KOPT-K1 (cell line): ENCODE data around the gene SS18.

Source experiments
- H3K27ac ChIP-seq: fragments of 200-600 bp; sonication (generic); 2 replicates; pipeline ENCODE4 v1.5.1; 2016; ENCODE audit warnings: antibody characterized with exemption, mild to moderate bottlenecking, low read depth, low read length; ENCODE audit not compliant: poor library complexity, severe bottlenecking
- H3K36me3 ChIP-seq: fragments of 200-600 bp; sonication (generic); 2 replicates; pipeline ENCODE4 v1.5.1; 2017; ENCODE audit warnings: antibody characterized with exemption, mild to moderate bottlenecking, low read length, moderate library complexity; ENCODE audit not compliant: insufficient read depth
- H3K9me3 ChIP-seq: fragments of 200-600 bp; sonication (generic); 2 replicates; pipeline ENCODE4 v1.5.1; 2017; ENCODE audit warnings: antibody characterized with exemption, low read length, mild to moderate bottlenecking; ENCODE audit not compliant: insufficient read depth, poor library complexity, severe bottlenecking

Gene SS18

DNA sequence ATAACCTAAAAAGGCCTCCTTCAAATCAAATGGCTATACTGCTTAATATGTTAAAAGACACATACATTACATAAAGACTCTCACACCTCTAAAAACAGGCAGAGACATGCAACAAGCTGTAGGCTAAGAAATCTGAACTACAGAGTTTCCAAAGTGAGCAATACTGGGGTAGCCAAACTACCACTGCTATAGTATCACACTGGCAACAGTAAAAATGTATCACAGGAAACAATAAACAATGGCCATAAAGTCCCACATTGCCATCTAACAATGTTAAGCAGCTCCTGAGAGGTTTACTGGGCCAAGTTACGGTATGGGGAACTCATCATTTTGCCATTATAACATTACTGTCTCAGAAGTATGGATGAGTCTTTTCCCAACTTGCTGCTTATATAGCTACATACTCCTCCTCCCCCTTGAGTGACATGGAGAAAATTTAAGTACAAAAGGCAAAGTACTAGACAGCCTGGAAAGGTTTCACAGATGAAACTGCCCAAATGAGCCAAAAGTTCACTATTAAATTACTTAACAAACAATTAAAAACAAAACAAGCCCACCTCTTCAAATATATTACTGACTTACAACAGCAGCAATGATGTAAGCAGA lies 50.3 kb downstream of the SS18 start:
- Histone ChIP-seq H3K9me3 (peaks cover 1% of the 10 kb centered on the region), H3K27ac (no peak overlapping the region), H3K36me3 (peaks cover 44% of the 10 kb centered on the region)

DNA sequence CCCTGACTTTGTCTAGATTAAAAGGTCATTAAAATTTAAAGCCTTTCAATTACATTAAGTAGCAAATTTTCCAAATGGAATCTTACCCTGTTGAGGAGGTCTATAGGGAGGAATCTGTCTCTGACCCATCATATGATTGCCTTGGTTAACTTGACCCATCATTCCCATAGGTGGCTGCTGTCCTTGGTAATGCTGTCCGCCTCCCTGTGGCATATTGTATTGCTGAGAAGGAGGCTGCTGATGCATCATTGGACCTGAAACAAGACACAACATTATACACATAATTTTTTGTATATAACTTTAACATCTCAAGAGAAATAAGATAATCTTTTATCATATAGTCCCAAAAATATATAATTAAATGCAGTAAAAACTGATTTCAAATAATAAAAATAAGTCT lies 51.2 kb downstream of the SS18 start:
- no peak overlapping the region for H3K27ac ChIP-seq
- no peaks in the 10 kb centered on the region for H3K9me3 ChIP-seq
- peaks cover 48% of the 10 kb centered on the region for H3K36me3 ChIP-seq

DNA sequence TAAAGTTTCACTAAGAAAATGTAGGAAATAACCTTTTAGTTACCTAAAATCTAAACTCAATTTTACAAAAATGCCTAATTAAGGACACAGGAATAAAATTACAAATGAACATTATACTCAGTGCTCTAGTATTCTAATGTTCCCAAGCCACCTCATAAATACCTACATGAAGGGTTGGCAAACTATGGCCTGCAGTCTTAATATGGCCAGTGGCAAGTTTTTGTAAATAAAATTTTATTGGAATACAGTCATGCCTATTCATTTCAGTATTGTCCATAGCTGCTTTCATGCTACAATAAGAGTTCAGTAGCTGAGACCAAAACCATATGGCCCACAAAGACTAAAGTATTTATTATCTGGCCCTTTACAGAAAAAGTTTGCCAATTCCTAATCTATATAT lies 53.8 kb downstream of the SS18 start:
- Histone ChIP-seq H3K9me3 (no peaks in the 10 kb centered on the region), H3K27ac (no peak overlapping the region), H3K36me3 (peaks cover 73% of the 10 kb centered on the region)

GRCh38 chr18:26034850-26035497 lies 55.4 kb downstream of the SS18 start:
- H3K27ac ChIP-seq, result no peak overlapping the region
- no peaks in the 10 kb centered on the region for H3K9me3 ChIP-seq
- peaks cover 89% of the 10 kb centered on the region for H3K36me3 ChIP-seq

DNA sequence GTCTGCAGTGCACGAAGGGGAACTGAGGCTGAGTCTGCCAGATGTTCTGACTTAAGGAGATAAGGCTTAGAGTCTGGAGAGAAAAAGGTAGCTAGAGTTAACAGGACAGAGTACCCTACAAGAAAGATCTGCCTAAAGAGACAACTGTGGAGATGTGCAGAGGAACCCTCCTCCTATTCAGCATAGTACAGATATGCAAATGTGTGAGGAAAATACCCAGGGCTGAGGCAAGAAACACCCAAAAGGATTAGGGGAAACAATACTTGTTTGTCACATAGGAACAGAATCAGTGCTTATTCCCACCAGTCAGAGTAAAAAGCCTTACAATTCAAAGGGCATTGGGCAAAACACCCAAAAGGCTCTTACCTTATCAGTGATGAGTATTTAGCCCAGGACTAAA lies 67.8 kb downstream of the SS18 start:
- H3K9me3 ChIP-seq, result peaks cover 4% of the 10 kb centered on the region
- H3K36me3 ChIP-seq, result peaks cover 89% of the 10 kb centered on the region
- H3K27ac ChIP-seq, result no peak overlapping the region

DNA sequence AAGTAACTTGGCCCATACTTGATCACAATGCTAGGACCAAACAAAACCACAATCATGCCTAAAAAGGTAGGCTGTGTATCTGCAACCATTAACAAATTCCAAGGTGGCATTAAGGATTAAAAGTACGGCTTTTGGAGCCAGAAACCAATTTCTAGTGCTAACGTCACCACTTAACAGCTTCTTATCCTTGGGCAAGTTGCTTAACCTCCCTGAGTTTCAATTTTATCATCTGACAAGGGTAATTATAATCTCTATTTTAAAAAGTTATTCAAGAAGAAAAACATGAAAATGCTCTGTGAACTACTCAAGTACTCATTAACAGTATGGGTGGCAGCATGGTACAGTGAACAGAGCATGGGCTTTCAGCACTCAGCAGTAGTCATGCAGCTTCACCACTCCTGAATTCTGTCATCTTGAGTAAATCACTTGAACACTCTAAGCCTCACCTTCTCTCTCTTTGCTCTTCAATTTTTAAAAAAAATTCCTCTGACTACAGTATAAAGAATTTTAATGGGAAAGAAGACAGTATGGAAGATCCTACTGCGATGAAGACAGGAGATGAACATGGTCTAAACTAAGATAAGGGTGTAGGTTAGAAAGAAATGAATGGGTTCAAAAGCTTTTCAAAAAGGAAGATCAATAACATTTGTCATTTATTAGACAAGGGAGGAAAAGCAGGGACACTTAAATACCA lies 69.2 kb downstream of the SS18 start:
- H3K36me3 ChIP-seq, result peaks cover 96% of the 10 kb centered on the region

DNA sequence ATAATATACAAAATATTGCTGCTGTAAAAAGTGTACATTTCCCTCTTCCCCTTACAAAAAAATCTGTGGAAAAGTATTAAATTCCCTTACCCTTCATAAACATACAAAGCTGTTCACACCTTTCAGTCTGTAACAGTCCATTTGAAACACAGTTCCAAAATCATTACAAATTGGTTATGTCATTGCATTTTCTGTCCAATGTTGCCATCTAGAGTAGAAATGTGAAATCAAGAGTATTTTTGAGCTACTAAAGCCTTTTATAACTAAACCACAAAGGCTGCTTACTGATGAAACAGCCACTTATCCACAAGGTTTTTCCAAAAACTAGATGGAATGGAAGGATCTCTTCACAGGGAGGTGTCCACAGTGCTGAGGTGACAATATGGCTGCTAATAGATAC lies 72.5 kb downstream of the SS18 start:
- peaks cover 96% of the 10 kb centered on the region for H3K36me3 ChIP-seq
- H3K9me3 ChIP-seq, result no peaks in the 10 kb centered on the region
- no peak overlapping the region for H3K27ac ChIP-seq

More for the DNA sequence above, 69.2 kb downstream of the SS18 start:
- Histone ChIP-seq H3K9me3 (peaks cover 4% of the 10 kb centered on the region), H3K27ac (no peak overlapping the region)

DNA sequence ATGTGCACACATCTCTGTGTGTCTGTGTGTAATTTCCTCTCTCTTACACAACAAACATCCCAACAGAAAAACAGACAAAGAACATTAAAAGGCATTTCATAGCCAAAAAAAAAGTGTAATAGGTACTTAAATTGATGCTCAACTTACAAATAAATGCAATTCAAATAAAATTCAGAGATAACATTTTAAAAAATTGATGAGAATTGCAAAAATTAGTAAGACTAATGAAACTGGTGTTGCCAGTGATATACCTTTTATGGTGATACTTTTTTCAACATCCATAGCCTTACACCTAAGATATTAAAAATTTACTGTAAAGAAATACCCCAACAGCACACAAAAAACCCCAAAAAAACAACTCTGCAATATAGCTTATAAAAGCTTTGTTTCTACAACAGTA lies 76.0 kb downstream of the SS18 start:
- Histone ChIP-seq H3K36me3 (peaks cover 79% of the 10 kb centered on the region), H3K9me3 (peaks cover 4% of the 10 kb centered on the region), H3K27ac (no peak overlapping the region)

DNA sequence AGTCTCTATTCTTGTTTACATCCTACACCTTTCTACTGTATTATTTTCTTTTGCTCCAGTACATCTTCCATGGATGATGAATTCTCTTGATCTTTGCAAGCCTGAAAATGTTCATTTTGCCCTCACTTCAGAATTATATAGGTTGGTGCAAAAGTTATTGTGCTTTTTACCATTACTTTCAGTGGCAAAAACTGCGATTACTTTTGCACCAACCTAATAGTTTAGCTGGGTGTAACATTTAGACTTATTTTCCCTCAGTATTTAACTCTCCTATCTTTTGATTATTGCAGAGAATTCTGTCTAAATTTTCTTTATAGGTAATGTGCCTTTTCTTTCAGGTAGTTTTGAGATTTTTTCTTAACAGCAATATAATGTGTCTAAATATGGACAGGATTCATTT lies 81.8 kb downstream of the SS18 start:
- Histone ChIP-seq H3K36me3 (peaks cover 24% of the 10 kb centered on the region), H3K9me3 (peaks cover 6% of the 10 kb centered on the region), H3K27ac (no peak overlapping the region)

DNA sequence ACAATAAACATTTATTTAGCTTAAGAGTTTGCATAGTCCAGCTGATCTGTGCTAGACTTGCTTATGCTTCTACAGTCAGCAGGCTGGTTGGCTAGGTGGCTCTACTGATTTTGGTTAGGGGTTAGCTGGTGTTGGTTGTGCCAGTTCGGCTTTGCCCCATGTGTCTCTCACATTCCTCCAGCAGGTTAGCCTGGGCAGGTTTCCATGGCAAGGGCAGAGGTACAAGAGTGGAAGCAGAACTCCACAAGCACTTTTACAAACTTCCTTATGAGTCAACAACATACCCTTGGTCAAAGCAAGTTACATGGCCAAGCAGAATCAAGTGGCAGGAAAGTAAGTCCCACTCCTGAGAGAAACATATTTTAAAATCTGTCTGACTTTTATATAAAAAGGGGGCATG lies 82.3 kb downstream of the SS18 start:
- Histone ChIP-seq H3K27ac (no peak overlapping the region), H3K36me3 (peaks cover 19% of the 10 kb centered on the region), H3K9me3 (peaks cover 6% of the 10 kb centered on the region)

DNA sequence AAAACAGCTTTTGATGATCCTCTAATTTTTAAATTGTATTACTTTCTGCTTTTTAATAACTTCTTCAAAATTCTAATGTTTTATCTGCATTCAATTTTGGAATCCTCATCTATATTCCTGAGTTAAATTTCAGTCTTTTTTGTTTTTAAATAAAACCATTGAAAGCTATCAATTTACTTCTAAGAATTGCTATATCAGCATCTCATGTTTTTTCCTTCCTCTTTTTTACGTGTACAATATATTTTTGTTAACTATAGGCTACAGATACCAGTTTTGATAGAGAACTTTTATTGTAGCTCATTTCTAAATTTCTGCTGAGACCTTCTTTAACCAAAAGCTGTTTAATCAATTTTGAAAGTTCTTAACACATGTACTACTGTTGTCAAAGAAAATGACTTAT lies 84.5 kb downstream of the SS18 start:
- Histone ChIP-seq H3K9me3 (peaks cover 6% of the 10 kb centered on the region), H3K36me3 (peaks cover 17% of the 10 kb centered on the region), H3K27ac (no peak overlapping the region)

DNA sequence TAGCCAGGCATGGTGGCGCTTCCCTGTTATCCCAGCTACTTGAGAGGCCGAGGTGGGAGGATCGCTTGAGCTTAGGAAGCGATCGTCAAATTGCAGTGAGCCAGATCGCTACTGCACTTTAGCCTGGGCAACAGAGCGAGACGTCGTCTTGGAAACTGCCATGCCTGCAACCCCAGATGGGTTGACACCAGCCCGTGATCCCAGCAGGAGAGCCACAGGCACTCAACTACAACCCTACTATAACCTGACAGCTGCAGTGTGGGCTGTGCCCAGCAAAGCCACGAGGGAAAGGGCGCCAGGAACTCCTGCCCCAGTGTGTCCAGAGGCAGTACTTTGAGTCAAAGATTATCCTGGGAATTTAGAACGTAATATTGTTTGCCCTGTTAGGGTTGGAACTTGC lies 85.6 kb downstream of the SS18 start:
- Histone ChIP-seq H3K36me3 (peaks cover 6% of the 10 kb centered on the region; the same call in 1 of the 2 replicates), H3K9me3 (peaks cover 6% of the 10 kb centered on the region), H3K27ac (no peak overlapping the region)

DNA sequence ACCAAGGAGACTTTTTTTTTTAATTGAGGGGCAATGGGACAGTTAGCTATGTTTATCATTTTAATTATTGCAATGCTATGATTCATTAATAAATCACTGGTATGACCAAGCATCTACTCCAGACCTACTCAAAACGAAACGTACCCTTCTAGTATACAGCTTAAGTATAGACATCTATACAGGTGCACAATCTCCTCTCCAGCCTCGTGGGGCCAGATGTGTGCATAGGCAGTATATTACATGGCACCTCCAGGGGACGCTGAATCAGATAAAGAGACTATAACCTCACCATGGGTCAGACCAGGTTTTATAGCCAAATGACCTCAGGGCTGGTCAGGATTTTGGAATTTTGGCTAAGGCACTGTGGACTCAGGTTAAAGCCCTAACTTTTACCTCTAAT lies 86.6 kb downstream of the SS18 start:
- H3K36me3 ChIP-seq, result no peaks in the 10 kb centered on the region
- H3K27ac ChIP-seq, result no peak overlapping the region
- H3K9me3 ChIP-seq, result no peaks in the 10 kb centered on the region

DNA sequence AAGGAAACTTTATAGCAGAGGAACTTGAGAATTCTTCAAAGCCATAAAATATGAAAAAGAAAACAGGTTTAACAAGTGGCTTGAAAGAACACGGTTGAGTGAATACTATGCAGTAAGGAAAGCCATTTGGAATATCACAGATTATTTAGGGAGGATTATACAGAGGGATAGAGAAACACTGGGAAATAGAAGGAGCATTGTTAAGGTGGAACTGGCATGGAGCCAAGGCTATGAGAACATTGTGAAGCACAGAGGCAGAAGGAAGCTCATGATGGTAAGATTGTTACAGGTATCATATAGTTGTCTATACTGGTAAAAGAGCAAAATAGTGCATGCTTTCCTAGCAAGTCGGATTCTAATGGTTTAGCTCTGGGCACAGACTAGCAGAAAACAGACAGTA lies 87.1 kb downstream of the SS18 start:
- no peaks in the 10 kb centered on the region for H3K9me3 ChIP-seq
- no peaks in the 10 kb centered on the region for H3K36me3 ChIP-seq

GRCh38 chr18:26002375-26002910 lies 88.0 kb downstream of the SS18 start:
- Histone ChIP-seq H3K27ac (no peak overlapping the region), H3K36me3 (no peaks in the 10 kb centered on the region), H3K9me3 (no peaks in the 10 kb centered on the region)

More for the DNA sequence above, 87.1 kb downstream of the SS18 start:
- H3K27ac ChIP-seq, result no peak overlapping the region
